Activated CD4-positive, alpha-beta T cell treated with anti-CD3 and anti-CD28 coated beads, Interleukin-2, amount 50 U/mL, for 1 hour (primary cell): ENCODE measurements around the gene EML4.

Source experiments
- DNase-seq: peaks from one replicate; pipeline ENCODE4 v3.0.0-alpha.2; 2020

EML4 gene

DNA sequence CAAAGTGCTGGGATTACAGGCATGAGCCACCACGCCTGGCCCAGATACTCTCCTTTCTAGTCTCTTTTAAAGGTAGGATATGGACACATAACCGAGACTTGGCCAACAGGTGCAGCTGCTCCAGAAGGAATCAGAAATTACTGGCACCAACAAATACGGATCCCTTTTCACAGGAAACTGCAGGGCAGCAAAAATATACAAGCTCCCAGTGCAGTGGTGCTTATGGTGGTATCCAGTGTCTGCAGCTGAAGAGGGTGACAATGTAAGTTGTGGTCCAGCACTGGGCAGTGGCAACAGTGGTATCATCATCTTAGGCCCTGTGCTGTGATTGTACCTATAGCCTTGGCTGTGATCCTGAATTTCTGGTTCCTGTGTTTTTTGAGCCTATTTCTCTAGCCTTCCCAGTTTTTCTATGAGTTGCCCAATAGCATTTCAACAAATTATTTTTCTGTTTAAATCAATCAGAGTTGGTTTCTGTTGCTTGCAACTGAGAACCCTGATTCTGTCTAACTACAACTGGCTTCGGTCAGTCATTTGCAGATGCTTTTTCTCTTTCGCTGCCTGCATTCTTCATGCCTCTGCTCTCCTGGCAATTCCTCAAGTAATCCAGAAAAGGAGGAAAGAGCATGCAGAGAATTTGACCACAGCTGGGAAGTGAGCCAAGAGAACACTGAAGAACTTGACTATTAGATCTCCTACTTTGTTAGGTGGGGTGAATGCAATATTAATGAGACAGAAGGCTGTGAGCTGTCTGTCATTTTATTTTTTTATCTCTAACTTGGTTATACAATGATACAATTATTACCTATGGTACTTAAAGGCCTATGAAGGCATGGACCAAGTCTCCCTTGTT, 30.8 kb upstream of the EML4 start:
- DNase-seq, result no peak

DNA sequence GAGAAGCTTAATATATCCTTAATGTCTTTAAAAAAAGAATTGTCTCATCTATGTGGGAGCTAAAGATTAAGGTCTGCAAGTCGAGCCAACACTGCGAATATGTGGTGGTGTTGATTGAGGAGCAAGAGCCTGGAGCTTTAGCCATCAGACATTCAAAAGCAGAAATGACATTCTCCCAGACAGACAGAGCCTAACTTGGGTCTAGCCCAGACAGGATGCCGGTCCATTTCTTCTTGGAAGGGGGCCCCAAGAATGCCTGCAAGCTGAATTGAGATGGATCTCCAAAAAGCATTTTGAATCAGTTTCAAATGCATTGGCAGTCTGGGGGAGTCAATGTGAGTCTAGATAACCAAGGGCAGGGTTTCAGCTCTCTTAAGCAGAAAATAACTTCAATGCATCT, 30.1 kb upstream of the EML4 start:
- no peak for DNase-seq

DNA sequence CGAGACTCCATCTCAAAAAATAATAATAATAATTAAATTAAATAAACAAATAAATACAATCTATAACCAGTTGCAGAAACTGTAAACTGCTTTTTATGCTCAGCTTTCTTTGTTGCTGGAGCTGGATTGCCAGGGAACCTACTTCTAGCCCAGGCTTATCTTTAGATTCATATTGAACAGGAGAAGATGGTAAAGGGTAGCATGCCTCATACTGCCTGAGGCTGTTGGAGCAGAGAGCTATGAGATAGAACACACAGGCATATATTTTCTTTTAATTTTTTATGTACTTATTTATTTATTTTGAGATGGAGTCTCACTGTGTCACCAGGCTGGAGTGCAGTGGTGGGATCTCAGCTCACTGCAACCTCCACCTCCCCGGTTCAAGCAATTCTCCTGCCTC, 28.7 kb upstream of the EML4 start:
- no peak for DNase-seq

DNA sequence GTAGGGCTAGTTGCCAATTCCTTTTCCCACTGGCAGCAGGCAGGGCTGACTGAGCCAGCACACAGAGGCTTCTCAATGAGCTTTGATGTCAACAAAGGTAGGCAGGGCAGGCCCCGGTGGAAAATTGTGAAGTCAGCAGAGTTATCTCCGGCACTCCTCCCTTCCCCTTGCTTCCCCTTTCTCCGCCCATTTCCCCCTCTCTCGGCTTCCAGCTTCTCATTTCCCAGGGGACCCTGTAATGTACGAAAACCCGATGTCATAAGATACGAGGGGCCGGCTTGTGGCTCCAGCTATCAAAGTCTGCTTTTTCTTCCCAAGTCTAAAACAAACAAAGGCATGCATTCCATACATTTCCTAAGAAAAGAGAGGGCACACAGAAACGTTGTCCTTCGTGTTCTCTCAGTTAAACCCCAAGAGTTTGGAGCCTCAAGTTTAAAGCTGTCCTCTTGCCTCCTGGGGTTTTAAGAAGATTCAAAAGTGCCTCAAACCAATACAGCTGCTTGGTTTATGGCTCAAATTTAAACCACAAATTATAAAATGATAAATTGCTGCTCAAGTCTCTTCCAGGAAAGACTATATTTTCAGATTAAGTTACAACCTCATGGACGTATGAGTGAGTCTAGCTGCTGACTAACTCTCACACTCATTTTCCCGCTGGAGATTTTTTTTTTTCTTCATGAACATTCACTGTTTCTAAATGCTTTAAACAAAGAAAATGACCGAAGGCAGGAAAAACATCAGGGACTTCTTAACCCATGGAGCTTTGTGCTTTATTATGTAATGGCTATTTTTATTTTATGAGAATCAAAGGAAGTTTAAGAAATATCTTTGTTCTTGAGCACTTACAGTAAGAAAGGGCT, 27.2 kb upstream of the EML4 start:
- DNase-seq, result peak; percentile 39

DNA sequence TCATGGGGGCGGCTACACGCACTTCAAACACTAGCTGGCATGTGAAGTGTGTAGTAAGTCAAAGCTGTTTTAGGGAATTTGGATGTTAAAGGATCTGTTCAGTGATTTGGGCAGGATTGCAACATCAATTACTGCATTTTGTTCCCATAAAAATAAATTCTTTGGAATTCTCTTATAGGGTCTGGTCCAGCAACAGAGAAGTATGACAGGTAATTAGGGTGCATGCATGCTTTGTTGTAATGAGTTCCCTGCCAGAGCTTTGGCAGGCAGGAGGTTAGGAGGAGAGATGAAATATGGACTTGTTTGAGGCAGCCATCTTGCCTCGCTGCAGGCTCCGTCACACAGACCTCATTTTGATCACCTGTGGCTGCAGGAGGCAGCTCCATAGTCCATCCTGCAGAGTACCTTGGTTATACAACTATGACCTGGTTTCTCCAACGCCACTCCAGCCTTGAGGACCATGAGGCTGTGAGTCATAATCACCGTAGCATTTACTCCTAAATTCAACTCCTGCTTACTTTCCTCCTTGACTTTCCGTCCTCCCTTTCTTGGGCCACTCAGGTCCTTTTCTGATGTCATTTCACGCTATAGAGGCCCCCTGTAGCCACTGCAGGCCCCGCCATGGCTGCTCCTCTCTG, 26.5 kb upstream of the EML4 start:
- DNase-seq, result no peak

DNA sequence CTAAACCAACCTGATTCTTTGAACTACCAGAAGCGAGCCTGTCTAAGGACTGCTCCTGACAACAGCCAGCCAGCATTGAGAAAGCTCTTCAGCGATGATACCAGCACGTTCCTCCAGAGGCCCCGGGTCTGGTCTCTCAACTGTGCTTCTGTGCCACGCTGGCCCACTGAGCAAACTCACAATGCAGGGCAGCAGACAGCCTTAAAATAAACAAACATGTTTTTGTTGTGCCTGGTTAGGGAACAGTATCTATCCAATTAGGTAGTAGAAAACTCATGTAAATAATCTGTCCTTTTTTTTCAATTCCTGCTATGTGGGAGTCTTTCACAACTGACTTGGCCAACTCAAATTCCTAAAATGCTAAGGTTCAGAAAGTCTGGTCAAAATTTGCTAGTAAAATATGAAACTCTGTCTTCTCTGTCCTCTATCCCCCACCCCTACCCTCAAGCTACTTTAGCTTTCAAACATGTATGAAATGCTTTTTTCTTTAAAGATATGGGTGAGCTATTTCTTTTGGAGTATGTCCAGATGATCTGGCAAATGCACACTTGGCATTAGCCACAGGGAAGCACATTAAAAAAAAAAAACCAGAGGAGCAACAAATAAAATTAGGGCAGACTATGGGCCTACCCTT, 21.4 kb upstream of the EML4 start:
- no peak for DNase-seq

DNA sequence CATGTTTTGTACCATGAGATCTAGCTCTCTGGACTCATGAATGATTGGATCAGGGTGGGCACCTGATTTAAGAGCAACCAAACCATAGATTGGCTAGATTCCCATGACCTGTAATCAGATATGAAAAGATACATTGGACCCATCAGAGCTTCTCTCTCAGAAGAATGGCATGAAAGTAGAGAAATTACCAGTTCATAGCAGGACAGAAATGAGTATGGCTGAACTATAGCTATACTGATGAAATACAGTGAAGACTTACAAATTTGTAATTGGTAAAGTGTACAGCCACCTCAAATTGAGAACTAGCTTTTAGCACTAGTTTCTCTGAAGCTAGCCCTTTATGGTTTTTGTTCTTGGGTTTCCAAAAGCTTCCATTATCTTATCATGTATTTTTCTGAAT, 19.0 kb upstream of the EML4 start:
- no peak for DNase-seq

DNA sequence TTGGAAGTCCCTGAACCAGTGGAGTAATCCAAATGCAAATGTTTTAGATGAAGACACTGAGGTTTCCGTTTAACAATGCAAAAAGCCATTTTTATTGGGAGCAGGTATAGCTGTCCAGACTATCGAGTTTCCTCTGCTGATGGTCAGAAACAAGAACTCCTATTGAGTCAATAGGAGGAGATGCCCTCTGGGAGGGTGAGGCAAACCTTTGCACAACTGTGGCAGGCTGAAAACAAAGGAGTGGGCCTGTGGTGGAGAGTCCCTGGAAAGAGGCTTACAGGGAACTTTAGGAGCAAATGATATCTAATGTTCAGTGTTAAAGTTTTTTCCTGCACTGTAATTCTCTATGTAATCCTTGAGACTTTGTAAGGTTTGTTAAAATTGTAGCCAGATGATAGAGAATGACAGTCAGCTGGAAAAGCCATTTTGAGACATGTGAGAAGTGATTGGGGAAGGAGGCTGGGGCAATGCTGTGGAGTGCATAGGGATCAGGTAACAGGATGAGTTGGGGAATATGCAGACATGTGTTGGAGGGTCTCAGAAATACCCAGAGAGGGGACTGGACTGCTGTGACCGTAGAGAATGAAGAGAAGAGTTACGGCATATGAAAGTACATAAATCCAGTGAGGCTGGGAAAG, 15.1 kb upstream of the EML4 start:
- DNase-seq, result no peak

DNA sequence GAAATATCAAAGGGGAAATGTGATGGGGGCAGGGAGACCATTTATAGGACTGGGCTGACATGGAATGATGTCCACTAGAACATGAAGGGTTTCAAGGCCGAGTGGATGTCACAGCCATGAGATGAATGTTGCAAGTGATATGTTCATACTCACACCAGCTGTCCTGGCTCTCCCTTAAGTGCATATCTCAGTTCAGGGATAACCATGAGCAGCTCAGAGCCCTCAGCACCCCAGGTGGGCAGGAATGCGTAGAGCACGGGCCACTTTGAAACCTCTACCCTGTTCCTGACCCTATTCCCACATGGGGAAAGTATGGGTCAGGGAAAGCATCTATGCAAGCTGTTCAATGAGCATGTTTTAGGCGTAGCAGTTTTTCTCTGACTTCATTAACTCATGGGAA, 12.4 kb upstream of the EML4 start:
- no peak for DNase-seq

DNA sequence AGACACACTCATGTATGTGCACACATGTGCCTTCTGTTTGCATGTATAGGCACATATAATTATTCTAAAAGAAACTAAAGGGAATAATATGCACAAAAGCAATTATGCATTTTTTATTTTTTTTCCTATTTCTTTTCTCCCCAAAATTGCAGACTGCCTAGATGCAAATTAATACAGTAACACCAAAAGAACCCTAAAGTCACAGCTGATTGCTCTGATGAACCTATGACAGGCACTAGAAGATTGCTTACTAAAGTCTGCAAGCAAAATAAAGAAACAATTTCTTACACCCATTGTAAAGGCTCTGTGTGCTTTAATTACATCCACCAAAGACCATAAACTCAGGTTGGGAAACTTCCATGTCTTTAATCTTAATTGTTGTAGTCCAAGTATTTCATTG, 7.7 kb upstream of the EML4 start:
- DNase-seq, result no peak

DNA sequence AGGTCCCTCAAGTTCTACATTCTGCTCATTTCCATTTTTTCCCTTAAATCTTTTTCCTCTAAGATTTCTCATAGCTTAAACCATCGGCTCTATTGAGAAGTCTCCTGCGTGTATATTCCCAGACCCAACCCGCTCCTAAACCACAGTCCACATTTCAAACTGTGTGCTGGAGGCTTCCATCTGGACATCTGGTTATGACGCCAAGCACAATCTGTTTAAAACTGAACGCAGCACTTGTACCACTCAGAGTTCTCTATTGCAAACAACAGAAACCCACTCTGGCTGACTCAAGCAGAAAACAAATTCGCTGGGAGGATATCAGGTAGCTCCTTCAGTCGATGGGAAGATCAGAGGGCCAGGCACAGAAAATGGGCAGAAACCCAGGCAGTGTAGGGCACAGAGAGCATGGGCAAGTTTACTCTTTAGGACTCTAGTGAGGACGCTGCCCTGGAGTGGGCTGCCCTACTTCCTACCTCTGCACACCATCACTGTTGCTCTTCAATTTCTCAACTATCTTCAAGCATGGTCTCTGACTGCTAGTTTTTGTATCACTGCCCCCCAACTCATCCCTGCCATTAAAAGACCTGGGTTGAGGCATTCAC, 5.6 kb upstream of the EML4 start:
- no peak for DNase-seq

DNA sequence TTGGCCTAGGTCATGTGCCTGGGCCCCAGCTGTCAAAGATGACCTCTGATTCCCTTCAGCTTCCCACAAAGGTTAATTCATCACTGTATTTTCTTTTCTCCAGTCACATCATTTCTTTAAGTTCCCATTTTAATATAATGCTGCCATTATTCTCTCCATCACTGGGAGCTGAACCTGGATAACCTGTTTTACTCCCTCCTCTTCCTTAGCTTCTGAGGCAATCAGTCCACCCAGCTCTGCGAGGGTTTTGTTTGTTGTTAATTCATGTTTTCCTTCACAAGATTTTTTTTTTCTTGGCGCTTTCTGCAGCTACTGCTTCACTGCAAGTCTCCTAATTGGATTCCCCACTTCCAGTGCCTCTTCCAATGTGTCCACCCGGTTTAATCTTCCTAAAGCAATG, 5.1 kb upstream of the EML4 start:
- DNase-seq, result no peak

DNA sequence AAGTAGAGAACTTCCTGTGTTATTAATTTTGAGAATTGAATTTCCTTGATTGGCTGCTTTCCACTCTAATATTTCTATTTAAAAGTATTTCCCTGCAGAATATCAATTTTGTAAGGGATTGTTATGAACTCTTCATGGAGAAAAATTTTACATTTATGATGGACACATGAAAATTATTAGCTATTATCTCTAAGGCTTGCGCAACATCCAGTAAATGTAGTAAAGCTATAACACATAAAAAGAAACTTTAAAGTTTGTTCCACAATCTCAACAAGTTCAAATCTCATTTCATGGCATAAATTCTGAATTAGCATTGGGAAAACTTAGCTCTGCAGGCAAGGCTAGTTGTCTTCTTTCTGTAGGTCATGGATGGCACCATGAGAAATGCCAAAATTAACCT, 4.2 kb upstream of the EML4 start:
- no peak for DNase-seq

DNA sequence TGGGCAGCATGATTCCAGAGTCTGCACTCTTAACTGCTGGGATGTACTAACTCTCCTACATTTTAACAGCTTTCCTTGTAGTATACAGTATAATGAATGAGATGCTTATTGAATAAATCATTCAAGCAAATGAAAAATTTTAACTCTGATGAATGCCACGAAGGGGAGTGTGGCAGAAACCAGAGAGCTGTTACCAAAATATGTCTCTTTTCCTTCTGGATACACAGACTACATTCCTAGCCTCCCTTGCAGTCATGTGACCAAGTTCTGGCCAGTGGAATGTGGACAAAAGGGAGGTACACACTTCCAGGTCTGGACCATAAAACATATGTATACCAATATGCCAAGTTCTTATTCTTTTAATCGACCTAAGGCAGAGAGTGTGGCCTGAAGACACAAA, 1.7 kb upstream of the EML4 start:
- DNase-seq, result no peak

DNA sequence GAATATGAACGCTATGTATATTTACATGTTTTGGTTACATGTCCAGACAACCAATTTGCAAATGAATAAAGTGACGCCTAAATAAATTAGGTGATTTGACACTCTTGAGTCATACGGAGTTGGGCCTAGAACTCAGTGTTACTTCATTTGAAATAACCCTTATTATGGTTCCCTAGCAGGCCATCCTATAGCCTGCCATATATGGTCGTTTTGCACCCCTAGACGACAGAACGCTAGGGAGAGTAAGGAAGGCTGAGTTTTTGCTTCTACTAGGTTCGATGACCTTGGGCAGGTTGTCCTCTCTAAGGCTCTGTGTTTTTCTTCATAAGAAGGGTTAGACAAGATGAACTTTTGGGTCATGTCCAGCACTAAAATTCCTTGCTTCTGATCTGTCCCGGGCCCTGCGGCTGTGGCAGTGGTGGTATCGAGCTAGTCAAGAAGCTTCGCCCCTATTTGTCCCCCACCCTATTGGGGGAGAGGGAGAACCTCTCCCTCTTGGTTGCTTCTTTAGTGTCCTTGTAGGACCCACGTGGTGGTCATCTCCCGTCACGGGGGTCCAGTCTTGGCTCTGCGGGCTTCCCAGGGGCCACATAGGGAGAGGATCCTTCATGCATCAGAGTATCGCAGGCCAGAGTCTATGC, 574 bp upstream of the EML4 start:
- no peak for DNase-seq

DNA sequence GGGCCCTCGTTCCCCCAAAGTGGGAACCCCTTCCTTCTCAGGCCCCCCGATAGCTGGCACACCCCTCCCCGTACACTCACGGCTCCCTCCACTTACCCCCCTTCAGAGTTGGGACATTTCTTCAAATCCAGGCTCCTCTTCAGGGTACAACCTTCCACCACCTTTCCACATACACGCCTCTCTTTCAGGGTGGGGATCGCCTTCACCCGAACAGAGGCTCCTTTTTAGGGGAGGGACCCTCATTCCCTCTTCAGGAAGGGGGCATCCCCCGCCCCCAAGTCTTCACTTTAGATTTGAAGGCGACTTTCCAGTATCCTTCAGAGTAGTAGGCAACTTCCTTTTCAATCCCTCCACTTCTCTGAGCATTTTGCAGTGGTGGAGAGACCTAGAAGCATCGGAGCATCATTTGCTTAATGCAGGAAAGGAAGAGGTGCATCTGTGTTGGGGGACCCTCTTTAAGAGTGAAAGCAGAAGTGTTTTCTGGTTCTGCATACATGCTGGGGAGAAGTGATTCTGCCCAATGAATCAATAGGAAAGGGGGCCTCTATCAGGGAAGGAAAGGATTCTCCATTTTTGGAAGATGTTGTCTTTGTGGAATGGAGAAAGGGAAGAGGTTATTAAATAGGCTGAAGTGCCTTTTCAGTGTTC, 845 bp downstream of the EML4 start:
- no peak for DNase-seq

DNA sequence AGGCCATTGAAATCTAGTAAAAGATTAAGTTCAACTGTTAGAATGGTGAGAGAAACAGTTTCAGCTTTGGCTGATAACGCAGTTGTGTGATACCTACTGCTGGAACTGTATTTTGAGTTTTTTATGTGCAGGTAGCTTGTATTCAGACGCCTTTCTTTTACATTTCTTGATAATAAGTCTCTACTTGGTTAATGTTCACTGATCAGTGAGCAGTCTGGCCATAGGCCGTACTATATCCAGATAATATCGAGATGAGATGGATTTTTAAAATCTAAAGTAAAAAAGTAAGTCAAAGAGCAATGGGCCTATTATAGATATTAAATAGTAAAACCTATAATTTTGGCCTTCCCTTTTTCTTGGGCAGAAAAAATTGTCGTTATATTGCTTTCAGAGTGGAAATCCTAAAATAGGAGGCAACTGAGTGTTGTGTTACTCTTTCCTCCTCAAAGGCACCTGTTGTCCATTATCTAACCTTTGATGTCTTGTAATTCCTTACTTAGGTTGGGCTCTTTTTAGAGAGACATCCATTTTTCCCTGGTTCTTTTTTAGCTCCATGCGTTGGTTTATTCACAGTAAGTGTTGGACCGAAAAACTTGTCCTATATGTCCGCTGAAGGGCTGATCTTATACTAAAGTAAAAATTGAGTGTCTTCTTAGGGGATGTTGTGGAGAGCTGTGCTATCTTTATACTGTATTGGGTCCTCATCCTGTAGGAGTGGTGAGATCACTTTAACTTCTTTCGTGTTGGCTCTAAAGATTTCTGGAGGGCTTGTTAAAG, 1.7 kb downstream of the EML4 start:
- no peak for DNase-seq

DNA sequence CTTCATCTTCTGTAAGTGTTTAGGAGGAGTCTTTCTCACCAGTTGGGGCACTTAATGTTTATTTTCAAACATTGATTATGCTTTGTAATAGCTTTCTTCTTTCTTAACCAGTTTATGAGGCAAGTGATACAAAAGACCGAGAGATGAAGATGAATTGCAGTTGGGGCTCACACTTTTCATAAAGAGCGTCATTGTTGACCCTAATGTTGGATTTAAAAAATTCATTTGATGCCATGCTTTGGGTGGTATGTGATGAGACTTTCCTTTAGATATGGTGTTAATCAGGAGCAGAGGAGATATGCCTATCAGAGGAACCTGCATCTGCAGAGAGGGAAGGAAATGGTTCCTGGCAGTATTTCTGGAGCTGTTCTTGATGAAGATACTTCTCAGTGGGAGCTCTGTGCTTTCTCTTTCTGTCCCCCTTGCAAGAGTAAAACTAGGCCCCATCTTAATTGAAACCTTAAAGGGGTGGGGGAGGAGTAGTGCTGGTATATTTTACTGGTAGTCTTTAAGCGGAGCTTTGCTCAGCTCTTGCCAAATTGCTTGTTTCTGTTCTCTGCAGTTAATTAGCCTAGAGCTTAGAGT, 2.3 kb downstream of the EML4 start:
- DNase-seq, result no peak

DNA sequence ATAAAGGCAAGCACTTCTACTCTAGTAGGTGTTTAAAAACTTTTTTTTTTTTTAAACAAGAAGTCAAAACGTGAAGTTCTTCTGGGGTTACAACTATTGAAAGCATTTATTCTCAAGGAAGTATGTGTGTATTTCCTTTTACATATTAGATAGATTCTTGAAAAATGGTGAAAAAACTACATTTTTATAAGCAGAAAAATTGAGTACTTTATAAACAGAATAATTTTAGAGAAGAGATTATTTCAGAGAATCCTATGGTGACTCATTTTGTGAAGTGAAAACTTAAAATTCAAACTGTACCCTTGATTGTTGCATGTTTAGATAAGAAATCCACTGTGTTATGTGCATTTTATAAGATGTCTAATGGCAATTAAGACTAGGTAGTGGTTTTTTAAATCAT, 2.9 kb downstream of the EML4 start:
- DNase-seq, result no peak

DNA sequence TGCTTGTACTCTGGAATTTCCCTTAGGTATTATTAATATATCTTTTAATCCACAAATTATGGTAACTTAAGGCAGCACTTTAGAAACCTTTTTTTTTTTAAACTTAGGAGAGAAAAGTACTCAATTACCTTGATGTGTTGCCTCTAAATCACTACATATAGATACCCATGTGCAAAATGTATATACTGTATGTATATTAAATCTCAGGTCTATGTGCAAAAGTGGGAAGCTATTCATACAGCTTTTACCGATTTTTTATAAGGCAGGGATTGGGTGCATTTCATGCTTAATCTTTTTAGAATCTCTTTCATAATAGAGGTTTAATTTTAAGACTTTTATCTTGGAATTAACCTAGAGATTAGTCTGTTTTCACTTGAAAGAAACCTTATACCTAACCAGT, 3.4 kb downstream of the EML4 start:
- DNase-seq, result no peak
